Measurements from ENCODE around the gene SPRED1. TPM values are rescaled to one million over a fixed set of nuclear protein-coding genes. Genes with fewer than 3 reads are reported as not detected.

The SPRED1 gene
- total RNA-seq, 2 experiments from 2014 or later: 7.5 to 21.1 TPM

DNA sequence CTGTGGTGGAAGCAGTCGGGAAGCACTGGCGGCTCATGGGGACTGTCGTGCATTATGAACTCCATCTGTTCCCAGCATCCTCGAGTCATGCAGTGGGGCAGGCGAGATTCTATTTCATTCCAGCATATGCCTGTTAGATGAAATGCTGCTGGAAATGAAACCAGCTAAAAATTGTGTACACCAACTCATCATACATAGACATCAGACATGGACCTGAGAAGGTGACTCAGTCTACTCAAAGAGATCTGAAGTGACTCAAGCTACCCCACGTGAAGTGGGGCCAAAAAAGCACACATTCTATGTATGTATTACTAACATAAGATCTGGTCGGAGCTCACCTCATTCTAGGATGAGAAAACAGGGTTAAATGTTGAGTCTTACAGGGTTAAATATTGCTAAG lies 153.8 kb downstream of the SPRED1 start:
- CTCF ChIA-PET (ENCODE audit: unreplicated experiment): no interaction called here

More for the DNA sequence above, 153.8 kb downstream of the SPRED1 start:
- no peak overlapping the region for H3K4me2 ChIP-seq (ENCODE audit: low read length)
- no peaks in the 10 kb centered on the region for H3K4me1 ChIP-seq (ENCODE audit: insufficient read depth, low read length, poor library complexity, severe bottlenecking)
- H2AFZ ChIP-seq (ENCODE audit: low read length): no peak overlapping the region
- H3K27ac ChIP-seq (ENCODE audit: low read depth, low read length, poor library complexity, severe bottlenecking): no peak overlapping the region
- no peaks in the 10 kb centered on the region for H3K9me2 ChIP-seq (ENCODE audit: insufficient read depth, low read length)
- POLR2A ChIA-PET: no interaction called here
- no TSS peak for BruUV-seq (replicated peaks)
- H3K9me3 ChIP-seq (ENCODE audit: low read length): no peaks in the 10 kb centered on the region
- intact Hi-C loops (cut with micrococcal nuclease; ENCODE audit: unreplicated experiment): no loop called here
- TF ChIP-seq, protein P1, sequence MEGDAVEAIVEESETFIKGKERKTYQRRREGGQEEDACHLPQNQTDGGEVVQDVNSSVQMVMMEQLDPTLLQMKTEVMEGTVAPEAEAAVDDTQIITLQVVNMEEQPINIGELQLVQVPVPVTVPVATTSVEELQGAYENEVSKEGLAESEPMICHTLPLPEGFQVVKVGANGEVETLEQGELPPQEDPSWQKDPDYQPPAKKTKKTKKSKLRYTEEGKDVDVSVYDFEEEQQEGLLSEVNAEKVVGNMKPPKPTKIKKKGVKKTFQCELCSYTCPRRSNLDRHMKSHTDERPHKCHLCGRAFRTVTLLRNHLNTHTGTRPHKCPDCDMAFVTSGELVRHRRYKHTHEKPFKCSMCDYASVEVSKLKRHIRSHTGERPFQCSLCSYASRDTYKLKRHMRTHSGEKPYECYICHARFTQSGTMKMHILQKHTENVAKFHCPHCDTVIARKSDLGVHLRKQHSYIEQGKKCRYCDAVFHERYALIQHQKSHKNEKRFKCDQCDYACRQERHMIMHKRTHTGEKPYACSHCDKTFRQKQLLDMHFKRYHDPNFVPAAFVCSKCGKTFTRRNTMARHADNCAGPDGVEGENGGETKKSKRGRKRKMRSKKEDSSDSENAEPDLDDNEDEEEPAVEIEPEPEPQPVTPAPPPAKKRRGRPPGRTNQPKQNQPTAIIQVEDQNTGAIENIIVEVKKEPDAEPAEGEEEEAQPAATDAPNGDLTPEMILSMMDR (conservative IDR thresholded peaks at IDR 0.05; ENCODE audit: low read length): no peak
- no peak for TF ChIP-seq EZH2phosphoT487 (IDR thresholded peaks at IDR 0.05; ENCODE audit: borderline replicate concordance, low read depth, low read length)
- no peak overlapping the region for H3K4me3 ChIP-seq (ENCODE audit: low read depth, low read length, poor library complexity, severe bottlenecking)
- no peaks in the 10 kb centered on the region for H3K79me2 ChIP-seq (ENCODE audit: insufficient read depth, low read depth, low read length)
- no peaks in the 10 kb centered on the region for H3K36me3 ChIP-seq (ENCODE audit: insufficient read depth, low read length)
- no peaks in the 10 kb centered on the region for H4K20me1 ChIP-seq (ENCODE audit: insufficient read depth, low read length)
- DNase-seq (ENCODE audit: low spot score): no peak

Other genes starting within 250 kb of the SPRED1 start
- 8.5 and 17.0 TPM in 2 replicates for gene FAM98B, start 201.3 kb downstream of the SPRED1 start, total RNA-seq (2014; rRNA removed; shearing (Covaris generic))
- 29.1 and 39.1 TPM in 2 replicates for gene FAM98B, start 201.3 kb downstream of the SPRED1 start, total RNA-seq (2022)

Data from OCI-LY7 (cell line).